Measurements from ENCODE around the gene KRTAP2-1.

DNA sequence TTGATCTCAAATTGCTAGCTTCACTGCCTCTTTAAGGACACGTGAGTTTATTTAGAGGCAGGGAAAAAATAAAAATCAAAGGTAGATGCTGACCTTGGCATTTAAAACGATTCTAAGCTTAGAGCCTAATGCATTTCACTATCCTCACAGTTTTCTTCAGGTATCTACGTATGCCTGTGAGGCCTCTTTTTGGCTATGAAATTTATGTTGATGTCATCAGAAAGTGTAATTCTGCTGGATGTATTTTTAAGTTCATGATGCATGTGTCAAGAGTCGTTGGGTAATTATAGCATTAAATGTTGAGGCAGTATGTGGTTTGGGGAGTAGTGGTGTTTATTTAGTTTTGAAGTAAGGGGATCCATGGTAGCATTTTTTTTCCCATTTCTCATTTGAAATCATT is 43.2 kb downstream of the KRTAP2-1 start:
- TF ChIP-seq EZH2phosphoT487 (IDR thresholded peaks at IDR 0.05; ENCODE audit: low read length): no peak
- TF ChIP-seq, protein P1, sequence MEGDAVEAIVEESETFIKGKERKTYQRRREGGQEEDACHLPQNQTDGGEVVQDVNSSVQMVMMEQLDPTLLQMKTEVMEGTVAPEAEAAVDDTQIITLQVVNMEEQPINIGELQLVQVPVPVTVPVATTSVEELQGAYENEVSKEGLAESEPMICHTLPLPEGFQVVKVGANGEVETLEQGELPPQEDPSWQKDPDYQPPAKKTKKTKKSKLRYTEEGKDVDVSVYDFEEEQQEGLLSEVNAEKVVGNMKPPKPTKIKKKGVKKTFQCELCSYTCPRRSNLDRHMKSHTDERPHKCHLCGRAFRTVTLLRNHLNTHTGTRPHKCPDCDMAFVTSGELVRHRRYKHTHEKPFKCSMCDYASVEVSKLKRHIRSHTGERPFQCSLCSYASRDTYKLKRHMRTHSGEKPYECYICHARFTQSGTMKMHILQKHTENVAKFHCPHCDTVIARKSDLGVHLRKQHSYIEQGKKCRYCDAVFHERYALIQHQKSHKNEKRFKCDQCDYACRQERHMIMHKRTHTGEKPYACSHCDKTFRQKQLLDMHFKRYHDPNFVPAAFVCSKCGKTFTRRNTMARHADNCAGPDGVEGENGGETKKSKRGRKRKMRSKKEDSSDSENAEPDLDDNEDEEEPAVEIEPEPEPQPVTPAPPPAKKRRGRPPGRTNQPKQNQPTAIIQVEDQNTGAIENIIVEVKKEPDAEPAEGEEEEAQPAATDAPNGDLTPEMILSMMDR (IDR thresholded peaks at IDR 0.05; ENCODE audit: low read length): no peak
